HCT116 (cell line): ENCODE data around the gene SPATA6. TPM values are rescaled to one million over a fixed set of nuclear protein-coding genes. Genes with fewer than 3 reads are reported as not detected.

Experiments
- ATAC-seq: fragments of 200-7000 bp; cut with Tn5 transposase; 2 replicates; pipeline ENCODE4 v1.9.1; 2020; ENCODE audit warnings: mild to moderate bottlenecking, moderate library complexity
- BruUV-seq: library from RNA; stranded (reverse); fragments of 400-500 nt; replicated peaks from 2 replicates; lab custom pipeline; 2021; lab: Mats Ljungman, UMichigan
- CTCF ChIA-PET: fragments of 300-600 bp; sonication (Branson Sonifier 250); formaldehyde crosslinking; loops from one replicate; lab custom pipeline; 2021; ENCODE audit warnings: antibody characterized with exemption; lab: Charles Lee
- POLR2A ChIA-PET: fragments of 300-600, 350-600 bp; sonication (Branson Sonifier 250); formaldehyde crosslinking; loops from one replicate; lab custom pipeline; 2021; ENCODE audit warnings: antibody characterized with exemption; lab: Charles Lee
- RAD21 ChIA-PET, 2 experiments: fragments of 300-600 bp; sonication (Branson Sonifier 250); formaldehyde crosslinking; loops; one replicate each; lab custom pipeline; 2023; ENCODE audit warnings: low total read pairs in 2 of 2; ENCODE audit not compliant: uncharacterized antibody in 2 of 2, unreplicated experiment in 2 of 2, low non-redundant PET in 1 of 2; lab: Charles Lee
- DNase-seq: peaks from one replicate; pipeline ENCODE4 v3.0.0-alpha.2; 2010; ENCODE audit warnings: low read depth, low spot score
- H2AFZ ChIP-seq: fragments of 200-600 bp; shearing (Covaris generic), sonication (generic); 2 replicates; pipeline ENCODE4 v1.6.1; 2017; ENCODE audit warnings: low read depth, mixed run types, mixed read lengths, antibody characterized with exemption, low read length; ENCODE audit not compliant: poor library complexity, severe bottlenecking
- H3K27ac ChIP-seq: 2 replicates; pipeline ENCODE4 v1.5.1; 2012; ENCODE audit warnings: low read depth, low read length
- H3K27me3 ChIP-seq: fragments of 200-600 bp; sonication (generic); 2 replicates; pipeline ENCODE4 v1.6.1; 2016; ENCODE audit warnings: mixed run types, low read length, mixed read lengths; ENCODE audit not compliant: insufficient read depth
- H3K36me3 ChIP-seq, 2 experiments: fragments of 200-500 bp in 1 of 2; fragments of 200-600 bp in 1 of 2; sonication (Bioruptor generic) in 1 of 2; sonication (generic) in 1 of 2; 2 replicates each; pipeline versions ENCODE4 v1.5.1 to v1.6.1; 2014 to 2016; ENCODE audit warnings: low read length in 2 of 2, inconsistent platforms in 1 of 2, mixed read lengths in 1 of 2, mixed run types in 1 of 2; ENCODE audit not compliant: insufficient read depth in 2 of 2, control insufficient read depth in 1 of 2
- H3K4me1 ChIP-seq, 2 experiments: fragments of 200-600 bp in 1 of 2; sonication (generic) in 1 of 2; 2 replicates each; pipeline versions ENCODE4 v1.5.1 to v1.6.1; 2012 to 2017; ENCODE audit warnings: low read length in 2 of 2, inconsistent platforms in 1 of 2, mild to moderate bottlenecking in 1 of 2, mixed read lengths in 1 of 2, mixed run types in 1 of 2, moderate library complexity in 1 of 2; ENCODE audit not compliant: insufficient read depth in 2 of 2, control insufficient read depth in 1 of 2
- H3K4me2 ChIP-seq: fragments of 200-600 bp; sonication (generic); 2 replicates; pipeline ENCODE4 v1.6.1; 2017; ENCODE audit warnings: mixed run types, low read length, mixed read lengths
- H3K4me3 ChIP-seq, 2 experiments: fragments of 200-600 bp in 1 of 2; sonication (generic) in 1 of 2; replicated peaks in 1 of 2; 2 replicates each; pipeline ENCODE4 v1.5.1; 2011 to 2016; ENCODE audit warnings: low read length in 2 of 2, control low read depth in 1 of 2, low read depth in 1 of 2, mild to moderate bottlenecking in 1 of 2, mixed read lengths in 1 of 2, mixed run types in 1 of 2
- H3K79me2 ChIP-seq: fragments of 200-600 bp; sonication (generic); 2 replicates; pipeline ENCODE4 v1.6.1; 2017; ENCODE audit warnings: mild to moderate bottlenecking, mixed run types, low read length, moderate library complexity, mixed read lengths; ENCODE audit not compliant: insufficient read depth
- H3K9ac ChIP-seq: fragments of 200-600 bp; sonication (generic); 2 replicates; pipeline ENCODE4 v1.6.1; 2016; ENCODE audit warnings: low read length, mixed read lengths
- H3K9me2 ChIP-seq: fragments of 200-600 bp; sonication (generic), shearing (Covaris generic); 2 replicates; pipeline ENCODE4 v1.6.1; 2017; ENCODE audit warnings: mixed run types, mild to moderate bottlenecking, moderate library complexity; ENCODE audit not compliant: insufficient read depth
- H3K9me3 ChIP-seq, 2 experiments: fragments of 200-500 bp in 1 of 2; fragments of 200-600 bp in 1 of 2; sonication (Bioruptor generic) in 1 of 2; sonication (generic) in 1 of 2; 2 replicates each; pipeline ENCODE4 v1.6.1; 2014 to 2017; ENCODE audit warnings: low read length in 2 of 2, mixed read lengths in 2 of 2, inconsistent platforms in 1 of 2, low read depth in 1 of 2, mild to moderate bottlenecking in 1 of 2, mixed run types in 1 of 2, moderate library complexity in 1 of 2; ENCODE audit not compliant: control insufficient read depth in 1 of 2, insufficient read depth in 1 of 2
- H4K20me1 ChIP-seq: fragments of 200-600 bp; sonication (generic), shearing (Covaris generic); 2 replicates; pipeline ENCODE4 v1.6.1; 2017; ENCODE audit warnings: mixed run types, mild to moderate bottlenecking, moderate library complexity; ENCODE audit not compliant: insufficient read depth
- CBX3 ChIP-seq: IDR thresholded peaks from 2 replicates; pipeline ENCODE4 v1.6.1; 2012; ENCODE audit warnings: low read depth
- CEBPB ChIP-seq: IDR thresholded peaks from 2 replicates; pipeline ENCODE4 v1.6.1; 2012; ENCODE audit warnings: low read depth
- CTCF ChIP-seq, 3 experiments: fragments of 200-600 bp in 1 of 3; sonication (generic) in 1 of 3; IDR thresholded peaks in 2 of 3; conservative IDR thresholded peaks in 1 of 3; 2 replicates each; pipeline ENCODE4 v1.5.1; 2012 to 2017; ENCODE audit warnings: low read depth in 2 of 3, low read length in 2 of 3, antibody characterized with exemption in 1 of 3, borderline replicate concordance in 1 of 3, control low read depth in 1 of 3, mild to moderate bottlenecking in 1 of 3, mixed read lengths in 1 of 3, mixed run types in 1 of 3, moderate library complexity in 1 of 3; ENCODE audit not compliant: insufficient read depth in 1 of 3
- EZH2 ChIP-seq: fragments of 200-600 bp; sonication (generic); IDR thresholded peaks from 2 replicates; pipeline ENCODE4 v1.6.1; 2017; ENCODE audit warnings: antibody characterized with exemption, mixed run types
- EZH2phosphoT487 ChIP-seq: fragments of 200-600 bp; IDR thresholded peaks from 2 replicates; pipeline ENCODE4 v1.6.1; 2018; ENCODE audit warnings: antibody characterized with exemption, borderline replicate concordance
- FOSL1 ChIP-seq: IDR thresholded peaks from 2 replicates; pipeline ENCODE4 v1.6.1; 2012; ENCODE audit warnings: low read depth
- JUND ChIP-seq: IDR thresholded peaks from 2 replicates; pipeline ENCODE4 v1.6.1; 2012
- MAX ChIP-seq: IDR thresholded peaks from 2 replicates; pipeline ENCODE4 v1.6.1; 2012
- POLR2AphosphoS5 ChIP-seq: IDR thresholded peaks from 2 replicates; pipeline ENCODE4 v1.6.1; 2011; ENCODE audit warnings: mild to moderate bottlenecking, low read depth, low read length, moderate library complexity
- SP1 ChIP-seq: IDR thresholded peaks from 2 replicates; pipeline ENCODE4 v1.6.1; 2012; ENCODE audit warnings: low read depth
- SRF ChIP-seq: IDR thresholded peaks from 2 replicates; pipeline ENCODE4 v1.6.1; 2012; ENCODE audit warnings: low read depth
- TCF7L2 ChIP-seq: IDR thresholded peaks from 2 replicates; pipeline ENCODE4 v1.7.0; 2011; ENCODE audit warnings: borderline replicate concordance, inconsistent platforms; ENCODE audit not compliant: insufficient read depth, insufficient read length; ENCODE audit errors: extremely low read depth
- YY1 ChIP-seq: IDR thresholded peaks from 2 replicates; pipeline ENCODE4 v1.6.1; 2011; ENCODE audit warnings: low read length, low read depth, moderate library complexity, mild to moderate bottlenecking; ENCODE audit not compliant: insufficient replicate concordance; ENCODE audit errors: extremely low read depth
- ZBTB33 ChIP-seq: IDR thresholded peaks from 2 replicates; pipeline ENCODE4 v1.6.1; 2011; ENCODE audit warnings: mild to moderate bottlenecking, low read length, moderate library complexity; ENCODE audit not compliant: insufficient replicate concordance; ENCODE audit errors: extremely low read depth
- ZFX ChIP-seq: fragments of 450-650 bp; IDR thresholded peaks from 2 replicates; pipeline ENCODE4 v1.6.1; 2017
- intact Hi-C: fragments of 100-400 bp; cut with micrococcal nuclease; formaldehyde crosslinking; loops from 2 replicates; pipeline ENCODE4 v1.10.0; 2022
- total RNA-seq: library from RNA; stranded (reverse); gene quantifications from one replicate; pipeline ENCODE4 v1.2.1, GENCODE V29; 2021; ENCODE audit not compliant: unreplicated experiment
- TF ChIP-seq, protein P1 (sequence below): IDR thresholded peaks from 2 replicates; pipeline ENCODE4 v1.6.1; 2012; ENCODE audit warnings: low read depth

Gene SPATA6
- total RNA-seq, 1 experiment from 2014 or later, result 8.6 TPM

DNA sequence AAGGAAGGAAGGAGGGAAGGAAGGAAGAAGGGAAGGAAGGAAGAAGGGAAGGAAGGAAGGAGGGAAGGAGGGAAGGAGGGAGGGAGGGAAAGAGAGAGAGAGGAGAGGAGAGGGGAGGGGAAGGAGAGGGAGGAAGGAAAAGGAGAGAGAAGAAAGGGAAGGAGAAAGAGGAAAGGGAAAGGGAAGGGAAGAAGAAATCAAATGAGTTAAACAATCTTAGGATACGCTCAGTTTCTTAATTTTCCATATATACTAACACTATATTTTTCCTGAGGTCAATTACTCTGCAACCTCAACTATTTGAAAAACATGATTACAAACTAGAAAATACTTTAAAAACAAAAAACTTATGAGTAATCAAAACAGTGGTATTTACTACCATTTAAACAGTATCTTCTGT lies 53.3 kb downstream of the SPATA6 start:
- RAD21 ChIA-PET, result no interaction called here
- Histone ChIP-seq H3K4me2 (no peak overlapping the region), H4K20me1 (no peaks in the 10 kb centered on the region), H2AFZ (no peak overlapping the region), H3K9me3 (no peaks in the 10 kb centered on the region), H3K79me2 (no peaks in the 10 kb centered on the region), H3K27me3 (no peaks in the 10 kb centered on the region), H3K9ac (no peak overlapping the region), H3K4me1 (no peaks in the 10 kb centered on the region), H3K9me2 (no peaks in the 10 kb centered on the region), H3K36me3 (no peaks in the 10 kb centered on the region), H3K4me3 (no peak overlapping the region), H3K27ac (no peak overlapping the region)
- ATAC-seq (no peak), DNase-seq (no peak)
- POLR2A ChIA-PET, result interaction anchor here (0.7 kb wide), 1 partner anchor 21 kb away, joined by 3 read pairs; no protein-coding TSS in a partner anchor
- intact Hi-C loops, result no loop called here
- BruUV-seq, result no TSS peak
- CTCF ChIA-PET, result no interaction called here
- TF ChIP-seq CEBPB (no peak), ZBTB33 (no peak), EZH2phosphoT487 (no peak), ZFX (no peak), EZH2 (no peak), YY1 (no peak), JUND (no peak), CBX3 (no peak), POLR2AphosphoS5 (no peak), TCF7L2 (no peak), SRF (no peak), SP1 (no peak), FOSL1 (no peak), CTCF (IDR thresholded peaks at IDR 0.05 in 2 of 3, conservative IDR thresholded peaks at IDR 0.05 in 1 of 3; ENCODE audit: borderline replicate concordance in 1 of 3, insufficient read depth in 1 of 3, low read depth in 2 of 3, low read length in 2 of 3) (no peak), MAX (no peak)
- TF ChIP-seq, protein P1, sequence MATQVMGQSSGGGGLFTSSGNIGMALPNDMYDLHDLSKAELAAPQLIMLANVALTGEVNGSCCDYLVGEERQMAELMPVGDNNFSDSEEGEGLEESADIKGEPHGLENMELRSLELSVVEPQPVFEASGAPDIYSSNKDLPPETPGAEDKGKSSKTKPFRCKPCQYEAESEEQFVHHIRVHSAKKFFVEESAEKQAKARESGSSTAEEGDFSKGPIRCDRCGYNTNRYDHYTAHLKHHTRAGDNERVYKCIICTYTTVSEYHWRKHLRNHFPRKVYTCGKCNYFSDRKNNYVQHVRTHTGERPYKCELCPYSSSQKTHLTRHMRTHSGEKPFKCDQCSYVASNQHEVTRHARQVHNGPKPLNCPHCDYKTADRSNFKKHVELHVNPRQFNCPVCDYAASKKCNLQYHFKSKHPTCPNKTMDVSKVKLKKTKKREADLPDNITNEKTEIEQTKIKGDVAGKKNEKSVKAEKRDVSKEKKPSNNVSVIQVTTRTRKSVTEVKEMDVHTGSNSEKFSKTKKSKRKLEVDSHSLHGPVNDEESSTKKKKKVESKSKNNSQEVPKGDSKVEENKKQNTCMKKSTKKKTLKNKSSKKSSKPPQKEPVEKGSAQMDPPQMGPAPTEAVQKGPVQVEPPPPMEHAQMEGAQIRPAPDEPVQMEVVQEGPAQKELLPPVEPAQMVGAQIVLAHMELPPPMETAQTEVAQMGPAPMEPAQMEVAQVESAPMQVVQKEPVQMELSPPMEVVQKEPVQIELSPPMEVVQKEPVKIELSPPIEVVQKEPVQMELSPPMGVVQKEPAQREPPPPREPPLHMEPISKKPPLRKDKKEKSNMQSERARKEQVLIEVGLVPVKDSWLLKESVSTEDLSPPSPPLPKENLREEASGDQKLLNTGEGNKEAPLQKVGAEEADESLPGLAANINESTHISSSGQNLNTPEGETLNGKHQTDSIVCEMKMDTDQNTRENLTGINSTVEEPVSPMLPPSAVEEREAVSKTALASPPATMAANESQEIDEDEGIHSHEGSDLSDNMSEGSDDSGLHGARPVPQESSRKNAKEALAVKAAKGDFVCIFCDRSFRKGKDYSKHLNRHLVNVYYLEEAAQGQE, result no peak
